Activated CD4-positive, alpha-beta memory T cell treated with anti-CD3 and anti-CD28 coated beads for 36 hours (primary cell): Measurements from ENCODE around the gene TMCC1. TPM values are rescaled to one million over a fixed set of nuclear protein-coding genes. Genes with fewer than 3 reads are reported as not detected.

Source experiments
- CTCF ChIA-PET: fragments of 350-600 bp; sonication (Branson Sonifier 250); formaldehyde crosslinking; loops from one replicate; lab custom pipeline; 2021; ENCODE audit warnings: antibody characterized with exemption, inconsistent platforms; lab: Charles Lee
- POLR2A ChIA-PET: fragments of 350-600 bp; sonication (Branson Sonifier 250); formaldehyde crosslinking; loops from one replicate; lab custom pipeline; 2021; ENCODE audit warnings: antibody characterized with exemption; lab: Charles Lee
- DNase-seq: peaks from one replicate; pipeline ENCODE4 v3.0.0-alpha.2; 2020
- H3K27ac Mint-ChIP-seq: one replicate; pipeline ENCODE4 v1.8.0; 2021; ENCODE audit warnings: mixed read lengths
- H3K27me3 Mint-ChIP-seq: one replicate; pipeline ENCODE4 v1.8.0; 2021; ENCODE audit warnings: mixed read lengths
- H3K36me3 Mint-ChIP-seq: one replicate; pipeline ENCODE4 v1.8.0; 2021; ENCODE audit warnings: mixed read lengths
- H3K4me1 Mint-ChIP-seq: one replicate; pipeline ENCODE4 v1.8.0; 2021; ENCODE audit warnings: low read depth, mixed read lengths
- H3K4me3 Mint-ChIP-seq: one replicate; pipeline ENCODE4 v1.8.0; 2021; ENCODE audit warnings: mild to moderate bottlenecking, mixed read lengths
- H3K9me3 Mint-ChIP-seq: one replicate; pipeline ENCODE4 v1.8.0; 2021; ENCODE audit warnings: mixed read lengths
- intact Hi-C: fragments of 100-400 bp; cut with micrococcal nuclease; formaldehyde crosslinking; loops from one replicate; pipeline ENCODE4 v1.15.1; 2023
- total RNA-seq, 2 experiments: library from RNA; stranded (reverse); gene quantifications; one replicate each; pipeline ENCODE4 v1.2.3, GENCODE V29; 2021

TMCC1 gene
- total RNA-seq, 2 experiments from 2014 or later = 20.6 to 20.8 TPM

DNA sequence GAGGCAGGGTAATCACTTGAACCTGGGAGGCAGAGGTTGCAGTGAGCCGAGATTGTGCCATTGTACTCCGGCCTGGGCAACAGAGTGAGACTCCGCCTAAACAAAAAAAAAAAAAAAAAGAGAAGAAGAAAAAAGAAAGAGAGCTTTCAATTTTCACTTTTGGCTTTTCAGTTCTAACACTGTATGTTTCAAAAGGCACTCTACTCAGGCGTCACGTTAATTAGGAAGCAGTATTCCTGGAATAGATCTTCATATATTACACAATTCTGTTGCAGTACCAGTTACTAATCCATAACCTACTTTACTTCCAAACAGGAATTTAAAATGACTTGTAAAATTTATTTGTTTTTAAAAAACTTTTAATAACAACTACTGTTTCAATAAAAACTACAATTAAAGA is 155.3 kb downstream of the TMCC1 start:
- Mint-ChIP-seq H3K27ac (no peak overlapping the region), H3K9me3 (no peaks in the 10 kb centered on the region), H3K36me3 (peaks cover 2% of the 10 kb centered on the region), H3K4me3 (no peak overlapping the region), H3K4me1 (peaks cover 16% of the 10 kb centered on the region), H3K27me3 (no peaks in the 10 kb centered on the region)
- POLR2A ChIA-PET = no interaction called here
- intact Hi-C loops = no loop called here
- DNase-seq = no peak
- CTCF ChIA-PET = interaction anchor here (0.7 kb wide), 1 partner anchor 21 kb away, joined by 3 read pairs; no protein-coding TSS in a partner anchor

DNA sequence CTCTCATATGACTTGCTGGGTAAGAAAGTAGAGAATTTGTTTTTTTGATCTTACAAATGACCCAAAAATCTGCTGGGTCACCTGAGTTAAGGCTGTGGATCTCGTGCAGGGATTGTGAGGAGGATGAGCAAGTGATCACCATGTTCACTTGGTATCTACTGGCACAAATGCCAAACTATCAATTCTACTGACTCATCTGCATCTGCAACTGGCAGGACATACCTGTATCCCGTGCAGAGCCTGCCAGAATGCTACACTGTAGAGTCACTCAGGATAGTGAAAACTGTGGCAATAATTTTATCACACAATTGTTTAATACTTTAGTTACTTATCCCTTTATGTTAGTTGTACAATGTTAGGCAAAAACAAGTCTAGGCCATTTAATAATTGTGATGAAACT is 157.4 kb downstream of the TMCC1 start:
- no peak overlapping the region for H3K27ac Mint-ChIP-seq
- H3K4me1 Mint-ChIP-seq = peaks cover 3% of the 10 kb centered on the region
- CTCF ChIA-PET = interaction anchor here (1.2 kb wide), 1 partner anchor 407 kb away, joined by 3 read pairs; no protein-coding TSS in a partner anchor

GRCh38 chr3:129735638-129736037 is 157.9 kb downstream of the TMCC1 start:
- H3K27ac Mint-ChIP-seq = no peak overlapping the region
- no peaks in the 10 kb centered on the region for H3K9me3 Mint-ChIP-seq
- DNase-seq = no peak
- intact Hi-C loops = no loop called here
- H3K4me1 Mint-ChIP-seq = peaks cover 3% of the 10 kb centered on the region
- H3K36me3 Mint-ChIP-seq = peaks cover 2% of the 10 kb centered on the region
- POLR2A ChIA-PET = no interaction called here
- no peak overlapping the region for H3K4me3 Mint-ChIP-seq
- no peaks in the 10 kb centered on the region for H3K27me3 Mint-ChIP-seq
- CTCF ChIA-PET = interaction anchor here (1.2 to 1.7 kb wide), 2 partner anchors 10 to 407 kb away, joined by 3 to 4 read pairs; no protein-coding TSS in a partner anchor

More for the DNA sequence above, 157.4 kb downstream of the TMCC1 start:
- Mint-ChIP-seq H3K9me3 (no peaks in the 10 kb centered on the region), H3K36me3 (peaks cover 2% of the 10 kb centered on the region), H3K4me3 (no peak overlapping the region), H3K27me3 (no peaks in the 10 kb centered on the region)
- DNase-seq = no peak
- POLR2A ChIA-PET = no interaction called here
- intact Hi-C loops = no loop called here

- Mint-ChIP-seq H3K4me3 (no peak overlapping the region), H3K27ac (no peak overlapping the region), H3K9me3 (no peaks in the 10 kb centered on the region), H3K36me3 (peaks cover 2% of the 10 kb centered on the region), H3K27me3 (no peaks in the 10 kb centered on the region), H3K4me1 (peaks cover 3% of the 10 kb centered on the region)
- ChIA-PET POLR2A (no interaction called here), CTCF (interaction anchor here (0.6 to 1.7 kb wide), 3 partner anchors 9 to 158 kb away, joined by 3 to 4 read pairs (median 4); no protein-coding TSS in a partner anchor)
- intact Hi-C loops = no loop called here
- no peak for DNase-seq
These were observed 159.1 kb downstream of the TMCC1 start for GRCh38 chr3:129734449-129734848.

DNA sequence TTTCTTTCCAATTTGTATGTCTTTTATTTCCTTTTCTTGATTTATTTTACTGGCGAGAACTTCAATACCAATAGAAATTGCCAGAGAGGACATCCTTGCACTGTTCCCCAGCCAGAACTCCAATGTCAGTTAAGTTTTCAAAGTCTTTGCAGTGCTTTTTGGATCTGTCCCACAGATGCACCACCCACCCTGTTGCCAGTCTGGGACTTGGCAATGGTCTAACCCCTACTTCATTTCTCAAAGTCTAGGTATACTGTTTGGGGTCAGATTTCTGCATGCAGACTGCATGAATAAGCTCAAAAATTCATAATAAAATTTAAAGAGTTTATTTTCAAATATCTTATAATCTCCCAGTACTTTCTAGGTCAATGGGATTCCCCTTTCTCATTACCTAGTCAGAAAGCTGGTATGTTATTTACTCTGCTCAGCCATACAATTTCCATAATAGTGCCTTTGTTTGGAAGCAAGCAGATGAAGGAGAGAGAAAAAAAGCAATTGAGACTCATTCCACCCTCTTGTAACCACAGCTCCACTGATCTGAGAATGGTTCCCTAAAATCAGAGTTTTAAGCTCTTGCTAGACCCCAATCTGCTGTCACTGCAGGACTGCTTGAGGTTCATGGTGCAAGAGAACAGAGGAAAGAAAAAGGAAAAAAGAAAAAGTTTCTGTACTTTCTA is 161.2 kb downstream of the TMCC1 start:
- no peak overlapping the region for H3K4me3 Mint-ChIP-seq
- POLR2A ChIA-PET = no interaction called here
- H3K27ac Mint-ChIP-seq = no peak overlapping the region

GRCh38 chr3:129727707-129728106 is 165.8 kb downstream of the TMCC1 start:
- CTCF ChIA-PET = no interaction called here
- Mint-ChIP-seq H3K9me3 (no peaks in the 10 kb centered on the region), H3K27me3 (no peaks in the 10 kb centered on the region), H3K36me3 (no peaks in the 10 kb centered on the region), H3K27ac (no peak overlapping the region), H3K4me1 (no peaks in the 10 kb centered on the region), H3K4me3 (no peak overlapping the region)
- intact Hi-C loops = no loop called here
- POLR2A ChIA-PET = no interaction called here
- DNase-seq = no peak

More for the DNA sequence above, 161.2 kb downstream of the TMCC1 start:
- intact Hi-C loops = no loop called here
- DNase-seq = no peak
- no peaks in the 10 kb centered on the region for H3K9me3 Mint-ChIP-seq
- no peaks in the 10 kb centered on the region for H3K27me3 Mint-ChIP-seq
- H3K36me3 Mint-ChIP-seq = no peaks in the 10 kb centered on the region
- CTCF ChIA-PET = no interaction called here
- H3K4me1 Mint-ChIP-seq = peaks cover 3% of the 10 kb centered on the region

GRCh38 chr3:129723558-129724324 is 169.8 kb downstream of the TMCC1 start:
- no peak for DNase-seq
- intact Hi-C loops = no loop called here
- Mint-ChIP-seq H3K36me3 (peaks cover 1% of the 10 kb centered on the region), H3K27me3 (no peaks in the 10 kb centered on the region), H3K4me1 (no peaks in the 10 kb centered on the region), H3K27ac (no peak overlapping the region), H3K9me3 (no peaks in the 10 kb centered on the region), H3K4me3 (no peak overlapping the region)
- CTCF ChIA-PET = no interaction called here
- POLR2A ChIA-PET = no interaction called here

DNA sequence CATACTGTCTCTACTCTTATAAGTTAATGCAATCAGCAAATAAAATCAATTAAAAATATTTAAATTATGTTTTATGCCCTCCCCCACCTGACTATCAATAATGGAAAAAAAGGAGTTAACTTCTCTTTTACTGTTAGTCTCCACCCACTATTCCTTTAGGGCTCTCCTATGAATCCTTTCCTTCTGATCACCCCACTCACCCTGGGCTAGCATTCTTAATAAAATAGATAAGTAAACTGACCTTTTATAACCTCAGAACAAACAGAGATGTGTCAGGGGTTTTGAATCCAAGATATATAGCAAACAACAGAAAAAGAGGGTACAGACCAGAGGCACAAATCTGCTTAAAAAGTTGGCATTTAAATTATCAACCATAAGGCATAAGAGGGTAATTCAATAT is 171.0 kb downstream of the TMCC1 start:
- Mint-ChIP-seq H3K9me3 (no peaks in the 10 kb centered on the region), H3K36me3 (peaks cover 1% of the 10 kb centered on the region), H3K4me1 (no peaks in the 10 kb centered on the region), H3K4me3 (no peak overlapping the region), H3K27me3 (no peaks in the 10 kb centered on the region), H3K27ac (no peak overlapping the region)
- no peak for DNase-seq
- intact Hi-C loops = no loop called here
- POLR2A ChIA-PET = interaction anchor here (0.6 kb wide), 1 partner anchor 251 kb away, joined by 4 read pairs; no protein-coding TSS in a partner anchor
- CTCF ChIA-PET = no interaction called here

GRCh38 chr3:129718201-129718600 is 175.3 kb downstream of the TMCC1 start:
- Mint-ChIP-seq H3K9me3 (no peaks in the 10 kb centered on the region), H3K27ac (no peak overlapping the region)
- POLR2A ChIA-PET = no interaction called here

DNA sequence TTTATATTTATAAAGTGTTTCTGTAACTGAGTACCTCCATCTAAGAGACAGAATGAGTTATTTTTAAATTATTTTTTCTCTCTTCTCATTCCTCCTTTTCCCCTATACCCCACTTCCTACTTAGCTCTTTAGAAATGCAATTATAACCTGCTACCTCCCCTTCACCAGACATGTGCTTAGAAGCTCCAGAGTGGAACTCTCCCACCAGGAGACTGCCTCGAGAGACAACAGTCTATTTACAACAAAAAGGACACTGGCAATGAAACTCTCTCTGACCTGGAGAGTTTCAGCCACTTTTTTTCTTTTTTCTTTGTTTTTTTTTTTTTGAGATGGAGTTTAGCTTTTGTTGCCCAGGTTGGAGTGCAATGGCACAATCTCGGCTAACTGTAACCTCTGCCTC is 177.7 kb downstream of the TMCC1 start:
- H3K36me3 Mint-ChIP-seq = no peaks in the 10 kb centered on the region
- ChIA-PET CTCF (no interaction called here), POLR2A (interaction anchor here (0.6 kb wide), 1 partner anchor 40 kb away, joined by 3 read pairs; no protein-coding TSS in a partner anchor)
- no peaks in the 10 kb centered on the region for H3K9me3 Mint-ChIP-seq
- no peak overlapping the region for H3K4me3 Mint-ChIP-seq
- no peaks in the 10 kb centered on the region for H3K27me3 Mint-ChIP-seq
- no peaks in the 10 kb centered on the region for H3K4me1 Mint-ChIP-seq
- no peak overlapping the region for H3K27ac Mint-ChIP-seq
- intact Hi-C loops = no loop called here
- DNase-seq = no peak

More at GRCh38 chr3:129718201-129718600, 175.3 kb downstream of the TMCC1 start:
- no peak for DNase-seq
- CTCF ChIA-PET = no interaction called here
- no peaks in the 10 kb centered on the region for H3K4me1 Mint-ChIP-seq
- H3K36me3 Mint-ChIP-seq = peaks cover 1% of the 10 kb centered on the region
- H3K4me3 Mint-ChIP-seq = no peak overlapping the region
- intact Hi-C loops = no loop called here
- no peaks in the 10 kb centered on the region for H3K27me3 Mint-ChIP-seq

- intact Hi-C loops = no loop called here
These were observed 185.1 kb downstream of the TMCC1 start for GRCh38 chr3:129708328-129708861.

GRCh38 chr3:129705274-129705673 is 188.2 kb downstream of the TMCC1 start:
- Mint-ChIP-seq H3K27ac (no peak overlapping the region), H3K27me3 (no peaks in the 10 kb centered on the region), H3K4me3 (no peak overlapping the region), H3K9me3 (no peaks in the 10 kb centered on the region), H3K4me1 (peaks cover 13% of the 10 kb centered on the region), H3K36me3 (no peaks in the 10 kb centered on the region)
- CTCF ChIA-PET = no interaction called here
- intact Hi-C loops = no loop called here
- POLR2A ChIA-PET = interaction anchor here (0.7 kb wide), 1 partner anchor 80 kb away, joined by 3 read pairs; no protein-coding TSS in a partner anchor
- no peak for DNase-seq

More at GRCh38 chr3:129708328-129708861, 185.1 kb downstream of the TMCC1 start:
- H3K4me1 Mint-ChIP-seq = peaks cover 4% of the 10 kb centered on the region
- DNase-seq = no peak
- peaks cover 1% of the 10 kb centered on the region for H3K36me3 Mint-ChIP-seq
- no peaks in the 10 kb centered on the region for H3K27me3 Mint-ChIP-seq
- POLR2A ChIA-PET = interaction anchor here (0.6 kb wide), 1 partner anchor 268 kb away, joined by 5 read pairs; the partner anchor contains the start of genes IFT122 and MBD4
- H3K27ac Mint-ChIP-seq = no peak overlapping the region
- H3K9me3 Mint-ChIP-seq = no peaks in the 10 kb centered on the region
- H3K4me3 Mint-ChIP-seq = no peak overlapping the region
- CTCF ChIA-PET = interaction anchor here (0.7 kb wide), 1 partner anchor 319 kb away, joined by 3 read pairs; no protein-coding TSS in a partner anchor
